Hypothalamus (tissue), 51 donors: Measurements from ENCODE around the gene APP.

ENCODE experiments used
- DNase-seq, 51 donors: peaks; one replicate each; lab custom pipeline; 2025; lab: John Stamatoyannopoulos, UW

Gene APP

GRCh38 chr21:26170471-26171257 lies at the start of gene APP:
APP (minus strand) TSS chr21:26170770; CDS start chr21:26170620, 150 bp downstream.
- DNase-seq = peak; percentile 46 to 91 (median 78)

- no peak for DNase-seq
Measured at GRCh38 chr21:26212220-26212619, 41.6 kb upstream of the APP start.

GRCh38 chr21:26210614-26211013 lies 40.0 kb upstream of the APP start:
- no peak for DNase-seq

- no peak for DNase-seq
Measured at GRCh38 chr21:26207021-26207420, 36.5 kb upstream of the APP start.

GRCh38 chr21:26199456-26199855 lies 28.9 kb upstream of the APP start:
- DNase-seq = no peak

GRCh38 chr21:26195708-26196107 lies 25.1 kb upstream of the APP start:
- DNase-seq = no peak

GRCh38 chr21:26194811-26195251 lies 24.3 kb upstream of the APP start:
- DNase-seq = no peak

- no peak for DNase-seq
Measured at GRCh38 chr21:26194326-26194725, 23.8 kb upstream of the APP start.

- no peak for DNase-seq
Measured at GRCh38 chr21:26191609-26192008, 21.0 kb upstream of the APP start.

- DNase-seq = no peak
Measured at GRCh38 chr21:26188422-26188821, 17.9 kb upstream of the APP start.

GRCh38 chr21:26185446-26185845 lies 14.9 kb upstream of the APP start:
- no peak for DNase-seq

- no peak for DNase-seq
Measured at GRCh38 chr21:26185021-26185420, 14.5 kb upstream of the APP start.

- DNase-seq = no peak
Measured at GRCh38 chr21:26179501-26179900, 8.9 kb upstream of the APP start.

GRCh38 chr21:26177746-26178426 lies 7.3 kb upstream of the APP start:
- DNase-seq = no peak

GRCh38 chr21:26177187-26177586 lies 6.6 kb upstream of the APP start:
- DNase-seq = peak in 17 of 51 donors; percentile 2 to 42 (median 16)

- DNase-seq = peak in 9 of 51 donors; percentile 3 to 31 (median 11)
Measured at GRCh38 chr21:26171258-26172100, 909 bp upstream of the APP start.

- DNase-seq = peak in 48 of 51 donors; percentile 19 to 91 (median 64)
Measured at GRCh38 chr21:26169611-26170470, 729 bp downstream of the APP start.

GRCh38 chr21:26169061-26169610 lies 1.4 kb downstream of the APP start:
- DNase-seq = peak in 43 of 51 donors; percentile 19 to 93 (median 56)

GRCh38 chr21:26168371-26168770 lies 2.2 kb downstream of the APP start:
- DNase-seq = no peak

GRCh38 chr21:26167593-26167992 lies 3.0 kb downstream of the APP start:
- DNase-seq = peak in 1 of 51 donors; percentile 32
